Endodermal cell (in vitro differentiated cells): ENCODE data around the gene LGALS3. TPM values are rescaled to one million over a fixed set of nuclear protein-coding genes. Genes with fewer than 3 reads are reported as not detected.

Source experiments
- DNase-seq: peaks from one replicate; pipeline ENCODE4 v3.0.0-alpha.2; 2017
- H3K27ac ChIP-seq: 2 replicates; pipeline ENCODE4 v1.5.1; 2013; ENCODE audit warnings: mild to moderate bottlenecking, low read depth, low read length, moderate library complexity
- H3K27me3 ChIP-seq: 2 replicates; pipeline ENCODE4 v1.6.1; 2013; ENCODE audit warnings: mild to moderate bottlenecking, low read length, moderate library complexity; ENCODE audit not compliant: insufficient read depth, control insufficient read depth, poor library complexity, severe bottlenecking
- H3K36me3 ChIP-seq: 2 replicates; pipeline ENCODE4 v1.7.0; 2013; ENCODE audit warnings: mild to moderate bottlenecking, low read length, moderate library complexity; ENCODE audit not compliant: control insufficient read depth, insufficient read depth
- H3K4me1 ChIP-seq: one replicate; pipeline ENCODE4 v1.7.0; 2013; ENCODE audit warnings: low read length; ENCODE audit not compliant: control insufficient read depth, insufficient read depth
- H3K4me3 ChIP-seq: 2 replicates; pipeline ENCODE4 v1.5.1; 2013; ENCODE audit warnings: mild to moderate bottlenecking, low read length, moderate library complexity
- H3K9ac ChIP-seq: 2 replicates; pipeline ENCODE4 v1.6.1; 2013; ENCODE audit warnings: mild to moderate bottlenecking, low read length, moderate library complexity; ENCODE audit not compliant: poor library complexity, severe bottlenecking; ENCODE audit errors: extremely low read depth
- H3K9me3 ChIP-seq: 2 replicates; pipeline ENCODE4 v1.6.1; 2013; ENCODE audit warnings: mild to moderate bottlenecking, low read length, moderate library complexity; ENCODE audit not compliant: control insufficient read depth
- H3K27ac Mint-ChIP-seq: 2 replicates; pipeline ENCODE4 v1.8.0; 2020; ENCODE audit warnings: mixed read lengths
- H3K27me3 Mint-ChIP-seq: 2 replicates; pipeline ENCODE4 v1.8.0; 2021; ENCODE audit warnings: mild to moderate bottlenecking, mixed read lengths; ENCODE audit not compliant: insufficient read depth
- H3K36me3 Mint-ChIP-seq: 2 replicates; pipeline ENCODE4 v1.8.0; 2020; ENCODE audit warnings: low read depth, mixed read lengths
- H3K4me1 Mint-ChIP-seq: 2 replicates; pipeline ENCODE4 v1.8.0; 2020; ENCODE audit warnings: mixed read lengths
- H3K4me3 Mint-ChIP-seq: 2 replicates; pipeline ENCODE4 v1.8.0; 2020; ENCODE audit warnings: mild to moderate bottlenecking, moderate library complexity, mixed read lengths
- H3K9me3 Mint-ChIP-seq: 2 replicates; pipeline ENCODE4 v1.8.0; 2020; ENCODE audit warnings: mild to moderate bottlenecking, mixed read lengths
- CTCF ChIP-seq: fragments of 200-600 bp; sonication (generic); conservative IDR thresholded peaks from 2 replicates; pipeline ENCODE4 v1.5.0; 2021; ENCODE audit warnings: antibody characterized with exemption, mild to moderate bottlenecking
- WGBS, 2 experiments: methylation state at CpG; one replicate each; pipeline versions ENCODE4 v1.1.5 to v1.1.7; 2013; ENCODE audit warnings: missing lambda C conversion rate in 2 of 2, mixed read lengths in 1 of 2; ENCODE audit not compliant: insufficient coverage in 1 of 2, insufficient read length in 1 of 2; 5-methylcytosine and 5-hydroxymethylcytosine counted together
- total RNA-seq, 2 donors: library from RNA; stranded (reverse); fragmentation: NEBNext Ultra II Directional in 1 of 2; extraction: Animal tissue kit (Norgen Biotek cat#: 25700) in 1 of 2; gene quantifications; 2 replicates in 1 of 2; 3 replicates in 1 of 2; pipeline ENCODE4 v1.2.1, GENCODE V29; 2021

Gene LGALS3
- total RNA-seq, 2 donors from 2014 or later, result 1.0 to 2.0 TPM

DNA sequence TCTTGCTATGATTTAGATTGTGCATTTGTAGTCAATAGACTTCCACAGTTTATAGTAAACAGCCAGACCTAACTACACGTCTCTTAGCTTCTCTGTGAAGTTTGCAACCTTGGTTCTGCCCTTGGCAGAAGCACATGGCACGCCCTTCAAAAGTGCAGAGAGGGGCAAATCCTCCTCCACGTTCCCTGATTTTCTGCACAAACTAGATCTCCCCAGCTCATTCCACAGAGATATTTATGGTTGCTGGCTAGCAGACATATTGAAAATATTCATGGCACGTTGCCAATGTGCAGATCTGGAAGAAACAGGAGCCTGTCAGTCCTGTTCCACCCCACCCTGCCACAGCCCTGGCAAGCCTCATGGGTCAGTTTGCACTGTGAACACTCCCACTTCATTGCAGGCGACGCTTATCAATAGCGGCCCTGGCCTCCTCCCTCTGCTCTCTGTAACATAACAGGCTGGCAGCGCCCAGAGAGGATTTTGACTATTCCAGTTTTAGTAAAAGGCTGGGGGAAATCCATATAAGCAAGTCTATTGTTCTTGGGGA is 6.5 kb upstream of the LGALS3 start:
- Mint-ChIP-seq H3K4me1 (peaks cover 27% of the 10 kb centered on the region), H3K4me3 (no peak overlapping the region), H3K27me3 (peaks cover 33% of the 10 kb centered on the region), H3K9me3 (no peaks in the 10 kb centered on the region), H3K27ac (no peak overlapping the region), H3K36me3 (no peaks in the 10 kb centered on the region)
- WGBS, 2 experiments, result 79 to 92% methylated on average over 3 to 8 of the region's 8 CpGs
- Histone ChIP-seq H3K4me3 (no peak overlapping the region), H3K9me3 (no peaks in the 10 kb centered on the region), H3K36me3 (no peaks in the 10 kb centered on the region), H3K4me1 (peaks cover 8% of the 10 kb centered on the region), H3K9ac (no peak overlapping the region), H3K27ac (no peak overlapping the region), H3K27me3 (peaks cover 19% of the 10 kb centered on the region)
- no peak for TF ChIP-seq CTCF
- no peak for DNase-seq

GRCh38 chr14:55123101-55123500 is 6.0 kb upstream of the LGALS3 start:
- Mint-ChIP-seq H3K27me3 (peaks cover 39% of the 10 kb centered on the region), H3K36me3 (no peaks in the 10 kb centered on the region), H3K9me3 (no peaks in the 10 kb centered on the region), H3K4me3 (no peak overlapping the region), H3K4me1 (peaks cover 21% of the 10 kb centered on the region), H3K27ac (no peak overlapping the region)
- Histone ChIP-seq H3K27ac (no peak overlapping the region), H3K4me3 (no peak overlapping the region), H3K4me1 (peaks cover 5% of the 10 kb centered on the region), H3K9me3 (no peaks in the 10 kb centered on the region), H3K27me3 (peaks cover 25% of the 10 kb centered on the region), H3K9ac (no peak overlapping the region), H3K36me3 (no peaks in the 10 kb centered on the region)
- TF ChIP-seq CTCF, result no peak
- no peak for DNase-seq
- WGBS, 2 experiments, result 66 to 85% methylated on average over 6 to 8 of the region's 8 CpGs

- H3K36me3 ChIP-seq, result no peaks in the 10 kb centered on the region
- peak; percentile 32 for DNase-seq
- no peak overlapping the region for H3K27ac Mint-ChIP-seq
- no peak for TF ChIP-seq CTCF
- H3K9ac ChIP-seq, result no peak overlapping the region
- no peaks in the 10 kb centered on the region for H3K9me3 ChIP-seq
- WGBS, 2 experiments, result 93 to 100% methylated on average over 7 to 9 of the region's 9 CpGs
- no peaks in the 10 kb centered on the region for H3K9me3 Mint-ChIP-seq
- peaks cover 5% of the 10 kb centered on the region for H3K4me1 ChIP-seq
- no peak overlapping the region for H3K4me3 ChIP-seq
- H3K4me1 Mint-ChIP-seq, result peaks cover 19% of the 10 kb centered on the region
- peaks cover 35% of the 10 kb centered on the region for H3K27me3 ChIP-seq
- peaks cover 46% of the 10 kb centered on the region for H3K27me3 Mint-ChIP-seq
- no peak overlapping the region for H3K27ac ChIP-seq
- H3K36me3 Mint-ChIP-seq, result no peaks in the 10 kb centered on the region
- H3K4me3 Mint-ChIP-seq, result no peak overlapping the region
Observed at GRCh38 chr14:55123852-55124639, 5.0 kb upstream of the LGALS3 start.
